ENCODE measurements around the gene CYP4Z1.
"Not testable (repeated sequence)": the region's sequence is repeated elsewhere in the genome, so short reads cannot be mapped to it uniquely, and the experiment has no call there.

CYP4Z1 gene

GRCh38 chr1:47067097-47067594 is at the start of gene CYP4Z1:
TSS of gene CYP4Z1 (plus strand) at chr1:47067231. CDS start at chr1:47067491, 260 bp downstream.
- Histone ChIP-seq H3K9ac (ENCODE audit: low read length in 2 of 2) (no peak within 1 kb of the TSS), H3K4me3 (ENCODE audit: low read length in 2 of 2) (no peak within 1 kb of the TSS), H3K27me3 (ENCODE audit: control insufficient read depth in 1 of 2, insufficient read depth in 2 of 2, low read length in 2 of 2) (no peaks in the 10 kb centered on the region), H3K27ac (ENCODE audit: low read length) (no peak within 1 kb of the TSS), H3K4me1 (ENCODE audit: control insufficient read depth, insufficient read depth, low read length) (no peaks in the 10 kb centered on the region), H3K36me3 (ENCODE audit: control insufficient read depth in 2 of 2, insufficient read depth in 2 of 2, low read length in 2 of 2) (no peaks in the 10 kb centered on the region), H3K9me3 (ENCODE audit: control insufficient read depth in 2 of 2, low read length in 2 of 2) (no peaks in the 10 kb centered on the region)

GRCh38 chr1:47021070-47021469 is 46.0 kb upstream of the CYP4Z1 start:
- Histone ChIP-seq H3K36me3 (ENCODE audit: control insufficient read depth in 2 of 2, insufficient read depth in 2 of 2, low read length in 2 of 2) (no peaks in the 10 kb centered on the region), H3K4me3 (ENCODE audit: low read length in 2 of 2) (no peak overlapping the region), H3K9ac (ENCODE audit: low read length in 2 of 2) (no peak overlapping the region), H3K27ac (ENCODE audit: low read length) (no peak overlapping the region), H3K4me1 (ENCODE audit: control insufficient read depth, insufficient read depth, low read length) (no peaks in the 10 kb centered on the region), H3K9me3 (ENCODE audit: control insufficient read depth in 2 of 2, low read length in 2 of 2) (no peaks in the 10 kb centered on the region), H3K27me3 (ENCODE audit: control insufficient read depth in 1 of 2, insufficient read depth in 2 of 2, low read length in 2 of 2) (peaks cover 2 to 18% of the 10 kb centered on the region in 2 donors)

- Histone ChIP-seq H3K36me3 (ENCODE audit: control insufficient read depth in 2 of 2, insufficient read depth in 2 of 2, low read length in 2 of 2) (no peaks in the 10 kb centered on the region), H3K4me3 (ENCODE audit: low read length in 2 of 2) (peak within 1 kb of the TSS in 1 of 2 donors; percentile 49), H3K9me3 (ENCODE audit: control insufficient read depth in 2 of 2, low read length in 2 of 2) (no peaks in the 10 kb centered on the region), H3K4me1 (ENCODE audit: control insufficient read depth, insufficient read depth, low read length) (no peaks in the 10 kb centered on the region), H3K27ac (ENCODE audit: low read length) (no peak within 1 kb of the TSS), H3K9ac (ENCODE audit: low read length in 2 of 2) (no peak within 1 kb of the TSS), H3K27me3 (ENCODE audit: control insufficient read depth in 1 of 2, insufficient read depth in 2 of 2, low read length in 2 of 2) (peaks cover 2 to 18% of the 10 kb centered on the region in 2 donors)
These were observed 43.5 kb upstream of the CYP4Z1 start, which contains the start of gene CYP4X1 for GRCh38 chr1:47023268-47024140. TSS of gene CYP4X1 (plus strand) at chr1:47023669. CDS start at chr1:47023818, 149 bp downstream.

GRCh38 chr1:47024141-47024801 is 42.8 kb upstream of the CYP4Z1 start:
- peaks cover 2 to 18% of the 10 kb centered on the region in 2 donors for H3K27me3 ChIP-seq (ENCODE audit: control insufficient read depth in 1 of 2, insufficient read depth in 2 of 2, low read length in 2 of 2)
- no peaks in the 10 kb centered on the region for H3K4me1 ChIP-seq (ENCODE audit: control insufficient read depth, insufficient read depth, low read length)
- peak overlapping the region in 1 of 2 donors; percentile 49 for H3K4me3 ChIP-seq (ENCODE audit: low read length in 2 of 2)
- no peak overlapping the region for H3K9ac ChIP-seq (ENCODE audit: low read length in 2 of 2)
- H3K9me3 ChIP-seq (ENCODE audit: control insufficient read depth in 2 of 2, low read length in 2 of 2) = no peaks in the 10 kb centered on the region
- no peaks in the 10 kb centered on the region for H3K36me3 ChIP-seq (ENCODE audit: control insufficient read depth in 2 of 2, insufficient read depth in 2 of 2, low read length in 2 of 2)
- H3K27ac ChIP-seq (ENCODE audit: low read length) = no peak overlapping the region

GRCh38 chr1:47030170-47030805 is 36.7 kb upstream of the CYP4Z1 start:
- H3K9ac ChIP-seq (ENCODE audit: low read length in 2 of 2) = no peak overlapping the region
- H3K4me3 ChIP-seq (ENCODE audit: low read length in 2 of 2) = no peak overlapping the region
- no peaks in the 10 kb centered on the region for H3K9me3 ChIP-seq (ENCODE audit: control insufficient read depth in 2 of 2, low read length in 2 of 2)
- H3K27me3 ChIP-seq (ENCODE audit: control insufficient read depth in 1 of 2, insufficient read depth in 2 of 2, low read length in 2 of 2) = no peaks in the 10 kb centered on the region
- H3K4me1 ChIP-seq (ENCODE audit: control insufficient read depth, insufficient read depth, low read length) = no peaks in the 10 kb centered on the region
- H3K36me3 ChIP-seq (ENCODE audit: control insufficient read depth in 2 of 2, insufficient read depth in 2 of 2, low read length in 2 of 2) = no peaks in the 10 kb centered on the region
- no peak overlapping the region for H3K27ac ChIP-seq (ENCODE audit: low read length)

- Histone ChIP-seq H3K27me3 (ENCODE audit: control insufficient read depth in 1 of 2, insufficient read depth in 2 of 2, low read length in 2 of 2) (no peaks in the 10 kb centered on the region), H3K4me3 (ENCODE audit: low read length in 2 of 2) (no peak overlapping the region), H3K27ac (ENCODE audit: low read length) (no peak overlapping the region), H3K9ac (ENCODE audit: low read length in 2 of 2) (no peak overlapping the region), H3K36me3 (ENCODE audit: control insufficient read depth in 2 of 2, insufficient read depth in 2 of 2, low read length in 2 of 2) (no peaks in the 10 kb centered on the region), H3K4me1 (ENCODE audit: control insufficient read depth, insufficient read depth, low read length) (no peaks in the 10 kb centered on the region), H3K9me3 (ENCODE audit: control insufficient read depth in 2 of 2, low read length in 2 of 2) (no peaks in the 10 kb centered on the region)
These were observed 36.0 kb upstream of the CYP4Z1 start for GRCh38 chr1:47031059-47031458.

GRCh38 chr1:47031585-47031984 is 35.4 kb upstream of the CYP4Z1 start:
- no peak overlapping the region for H3K4me3 ChIP-seq (ENCODE audit: low read length in 2 of 2)
- no peaks in the 10 kb centered on the region for H3K9me3 ChIP-seq (ENCODE audit: control insufficient read depth in 2 of 2, low read length in 2 of 2)
- no peak overlapping the region for H3K27ac ChIP-seq (ENCODE audit: low read length)
- no peaks in the 10 kb centered on the region for H3K4me1 ChIP-seq (ENCODE audit: control insufficient read depth, insufficient read depth, low read length)
- no peaks in the 10 kb centered on the region for H3K36me3 ChIP-seq (ENCODE audit: control insufficient read depth in 2 of 2, insufficient read depth in 2 of 2, low read length in 2 of 2)
- H3K9ac ChIP-seq (ENCODE audit: low read length in 2 of 2) = no peak overlapping the region
- H3K27me3 ChIP-seq (ENCODE audit: control insufficient read depth in 1 of 2, insufficient read depth in 2 of 2, low read length in 2 of 2) = no peaks in the 10 kb centered on the region

GRCh38 chr1:47036764-47037163 is 30.3 kb upstream of the CYP4Z1 start:
- H3K36me3 ChIP-seq (ENCODE audit: control insufficient read depth in 2 of 2, insufficient read depth in 2 of 2, low read length in 2 of 2) = no peaks in the 10 kb centered on the region
- H3K27me3 ChIP-seq (ENCODE audit: control insufficient read depth in 1 of 2, insufficient read depth in 2 of 2, low read length in 2 of 2) = no peaks in the 10 kb centered on the region
- H3K27ac ChIP-seq (ENCODE audit: low read length) = no peak overlapping the region
- no peak overlapping the region for H3K9ac ChIP-seq (ENCODE audit: low read length in 2 of 2)
- no peaks in the 10 kb centered on the region for H3K4me1 ChIP-seq (ENCODE audit: control insufficient read depth, insufficient read depth, low read length)
- H3K4me3 ChIP-seq (ENCODE audit: low read length in 2 of 2) = no peak overlapping the region
- no peaks in the 10 kb centered on the region for H3K9me3 ChIP-seq (ENCODE audit: control insufficient read depth in 2 of 2, low read length in 2 of 2)

GRCh38 chr1:47059376-47059775 is 7.7 kb upstream of the CYP4Z1 start:
- Histone ChIP-seq H3K36me3 (ENCODE audit: control insufficient read depth in 2 of 2, insufficient read depth in 2 of 2, low read length in 2 of 2) (no peaks in the 10 kb centered on the region), H3K4me1 (ENCODE audit: control insufficient read depth, insufficient read depth, low read length) (no peaks in the 10 kb centered on the region), H3K9ac (ENCODE audit: low read length in 2 of 2) (no peak overlapping the region), H3K4me3 (ENCODE audit: low read length in 2 of 2) (no peak overlapping the region), H3K27ac (ENCODE audit: low read length) (no peak overlapping the region), H3K9me3 (ENCODE audit: control insufficient read depth in 2 of 2, low read length in 2 of 2) (peaks cover 0 to 3% of the 10 kb centered on the region in 2 donors), H3K27me3 (ENCODE audit: control insufficient read depth in 1 of 2, insufficient read depth in 2 of 2, low read length in 2 of 2) (no peaks in the 10 kb centered on the region)

- H3K27me3 ChIP-seq (ENCODE audit: control insufficient read depth in 1 of 2, insufficient read depth in 2 of 2, low read length in 2 of 2); H3K36me3 ChIP-seq (ENCODE audit: control insufficient read depth in 2 of 2, insufficient read depth in 2 of 2, low read length in 2 of 2); H3K27ac ChIP-seq (ENCODE audit: low read length): not testable (repeated sequence)
These were observed 2.0 kb downstream of the CYP4Z1 start for GRCh38 chr1:47069080-47069479.

More at GRCh38 chr1:47069080-47069479, 2.0 kb downstream of the CYP4Z1 start:
- H3K4me3 ChIP-seq (ENCODE audit: low read length in 2 of 2); H3K9ac ChIP-seq (ENCODE audit: low read length in 2 of 2); H3K9me3 ChIP-seq (ENCODE audit: control insufficient read depth in 2 of 2, low read length in 2 of 2); H3K4me1 ChIP-seq (ENCODE audit: control insufficient read depth, insufficient read depth, low read length): not testable (repeated sequence)

Data from stomach smooth muscle (tissue), 2 donors.